Measurements from ENCODE around the gene ZNF225.
A peak's percentile ranks its signal among the peaks of the same experiment; 100 is the strongest.

ZNF225 gene

GRCh38 chr19:44072543-44073401 lies 40.4 kb upstream of the ZNF225 start:
- Histone ChIP-seq H3K27ac (ENCODE audit: low read depth, low read length) (no peak overlapping the region), H3K9ac (ENCODE audit: low read length) (no peak overlapping the region), H2AK5ac (ENCODE audit: low read length) (no peak overlapping the region), H4K91ac (ENCODE audit: low read depth, low read length) (no peak overlapping the region), H3K27me3 (ENCODE audit: insufficient read depth, low read length) (no peaks in the 10 kb centered on the region), H2BK5ac (ENCODE audit: low read depth, low read length, poor library complexity) (no peak overlapping the region), H3K79me2 (ENCODE audit: control insufficient read depth, insufficient read depth, low read length, poor library complexity) (no peaks in the 10 kb centered on the region), H3K9me3 (ENCODE audit: insufficient read depth, low read depth, low read length) (no peaks in the 10 kb centered on the region), H3K23ac (ENCODE audit: low read length) (no peak overlapping the region), H2BK120ac (ENCODE audit: insufficient read depth, low read length, poor library complexity) (no peak overlapping the region), H3K4me1 (ENCODE audit: control insufficient read depth in 1 of 2, insufficient read depth in 2 of 2, low read length in 2 of 2) (peaks cover 4 to 7% of the 10 kb centered on the region in 2 experiments), H3K18ac (ENCODE audit: low read length) (no peak overlapping the region), H4K8ac (ENCODE audit: low read depth, low read length) (peak overlapping the region; percentile 80), H3K36me3 (ENCODE audit: control insufficient read depth in 1 of 2, insufficient read depth in 2 of 2, low read length in 2 of 2) (peaks cover 0 to 2% of the 10 kb centered on the region in 2 experiments), H2AFZ (ENCODE audit: insufficient read depth, low read length, poor library complexity) (peak overlapping the region; percentile 76), H3K4me2 (ENCODE audit: low read length) (peak overlapping the region; percentile 92), H3K14ac (ENCODE audit: low read length) (no peak overlapping the region), H3K79me1 (ENCODE audit: low read length) (peaks cover 3% of the 10 kb centered on the region), H3K4ac (ENCODE audit: low read depth, low read length) (no peak overlapping the region), H2BK12ac (ENCODE audit: low read length) (no peak overlapping the region), H4K12ac (ENCODE audit: low read depth, low read length) (no peak overlapping the region), H3K4me3 (ENCODE audit: low read depth, low read length) (peak overlapping the region; percentile 80)
- no CpG with 5 or more reads among the region's 18 CpGs for WGBS (ENCODE audit: extremely low coverage, insufficient coverage, insufficient read length)
- peak in 1 of 2 donors; percentile 0 for DNase-seq

- DNase-seq = no peak
- H3K18ac ChIP-seq (ENCODE audit: low read length) = no peak overlapping the region
- H2BK120ac ChIP-seq (ENCODE audit: insufficient read depth, low read length, poor library complexity) = no peak overlapping the region
- H4K12ac ChIP-seq (ENCODE audit: low read depth, low read length) = no peak overlapping the region
- no peaks in the 10 kb centered on the region for H3K79me2 ChIP-seq (ENCODE audit: control insufficient read depth, insufficient read depth, low read length, poor library complexity)
- H3K9me3 ChIP-seq (ENCODE audit: insufficient read depth, low read depth, low read length) = no peaks in the 10 kb centered on the region
- no peaks in the 10 kb centered on the region for H3K27me3 ChIP-seq (ENCODE audit: insufficient read depth, low read length)
- no peak overlapping the region for H4K91ac ChIP-seq (ENCODE audit: low read depth, low read length)
- no peak overlapping the region for H2AK5ac ChIP-seq (ENCODE audit: low read length)
- H3K27ac ChIP-seq (ENCODE audit: low read depth, low read length) = no peak overlapping the region
- peaks cover 4 to 7% of the 10 kb centered on the region in 2 experiments for H3K4me1 ChIP-seq (ENCODE audit: control insufficient read depth in 1 of 2, insufficient read depth in 2 of 2, low read length in 2 of 2)
- no peak overlapping the region for H3K4me3 ChIP-seq (ENCODE audit: low read depth, low read length)
- H2BK12ac ChIP-seq (ENCODE audit: low read length) = no peak overlapping the region
- H3K79me1 ChIP-seq (ENCODE audit: low read length) = peaks cover 3% of the 10 kb centered on the region
- H2BK5ac ChIP-seq (ENCODE audit: low read depth, low read length, poor library complexity) = no peak overlapping the region
- no peak overlapping the region for H2AFZ ChIP-seq (ENCODE audit: insufficient read depth, low read length, poor library complexity)
- H3K4me2 ChIP-seq (ENCODE audit: low read length) = no peak overlapping the region
- no peak overlapping the region for H3K14ac ChIP-seq (ENCODE audit: low read length)
- no peak overlapping the region for H3K23ac ChIP-seq (ENCODE audit: low read length)
- no peak overlapping the region for H3K4ac ChIP-seq (ENCODE audit: low read depth, low read length)
- H4K8ac ChIP-seq (ENCODE audit: low read depth, low read length) = no peak overlapping the region
- no CpG with 5 or more reads among the region's 2 CpGs for WGBS (ENCODE audit: extremely low coverage, insufficient coverage, insufficient read length)
- no peak overlapping the region for H3K9ac ChIP-seq (ENCODE audit: low read length)
- peaks cover 4 to 6% of the 10 kb centered on the region in 2 experiments for H3K36me3 ChIP-seq (ENCODE audit: control insufficient read depth in 1 of 2, insufficient read depth in 2 of 2, low read length in 2 of 2)
Observed at GRCh38 chr19:44076325-44076724, 36.9 kb upstream of the ZNF225 start.

GRCh38 chr19:44092108-44092507 lies 21.1 kb upstream of the ZNF225 start:
- H3K9ac ChIP-seq (ENCODE audit: low read length) = no peak overlapping the region

GRCh38 chr19:44093931-44094765 lies 19.1 kb upstream of the ZNF225 start, which contains the start of gene ZNF224:
Gene ZNF224 (plus strand): TSS chr19:44094361. CDS start chr19:44097874, 3,513 bp downstream.
- peak within 1 kb of the TSS; percentile 29 for H4K12ac ChIP-seq (ENCODE audit: low read depth, low read length)
- H4K91ac ChIP-seq (ENCODE audit: low read depth, low read length) = peak within 1 kb of the TSS; percentile 23
- peak within 1 kb of the TSS; percentile 28 for H3K27ac ChIP-seq (ENCODE audit: low read depth, low read length)
- no peak within 1 kb of the TSS for H3K23ac ChIP-seq (ENCODE audit: low read length)
- no CpG with 5 or more reads among the region's 50 CpGs for WGBS (ENCODE audit: extremely low coverage, insufficient coverage, insufficient read length)
- peak within 1 kb of the TSS; percentile 8 for H2BK120ac ChIP-seq (ENCODE audit: insufficient read depth, low read length, poor library complexity)
- no peaks in the 10 kb centered on the region for H3K4me1 ChIP-seq (ENCODE audit: control insufficient read depth in 1 of 2, insufficient read depth in 2 of 2, low read length in 2 of 2)
- peak within 1 kb of the TSS; percentile 48 for H3K18ac ChIP-seq (ENCODE audit: low read length)
- no peak within 1 kb of the TSS for H2BK12ac ChIP-seq (ENCODE audit: low read length)
- peak within 1 kb of the TSS; percentile 62 for H3K14ac ChIP-seq (ENCODE audit: low read length)
- H3K36me3 ChIP-seq (ENCODE audit: control insufficient read depth in 1 of 2, insufficient read depth in 2 of 2, low read length in 2 of 2) = peaks cover 3 to 4% of the 10 kb centered on the region in 2 experiments
- H3K79me1 ChIP-seq (ENCODE audit: low read length) = no peaks in the 10 kb centered on the region
- H3K9ac ChIP-seq (ENCODE audit: low read length) = peak within 1 kb of the TSS; percentile 97
- peak within 1 kb of the TSS; percentile 84 for H2AFZ ChIP-seq (ENCODE audit: insufficient read depth, low read length, poor library complexity)
- peak; percentile 90 to 95 for DNase-seq
- H3K4me2 ChIP-seq (ENCODE audit: low read length) = peak within 1 kb of the TSS; percentile 100
- H4K8ac ChIP-seq (ENCODE audit: low read depth, low read length) = peak within 1 kb of the TSS; percentile 76
- H2BK5ac ChIP-seq (ENCODE audit: low read depth, low read length, poor library complexity) = peak within 1 kb of the TSS; percentile 18
- peak within 1 kb of the TSS; percentile 18 for H3K4ac ChIP-seq (ENCODE audit: low read depth, low read length)
- H3K79me2 ChIP-seq (ENCODE audit: control insufficient read depth, insufficient read depth, low read length, poor library complexity) = peaks cover 5% of the 10 kb centered on the region
- no peaks in the 10 kb centered on the region for H3K27me3 ChIP-seq (ENCODE audit: insufficient read depth, low read length)
- H3K9me3 ChIP-seq (ENCODE audit: insufficient read depth, low read depth, low read length) = no peaks in the 10 kb centered on the region
- H2AK5ac ChIP-seq (ENCODE audit: low read length) = no peak within 1 kb of the TSS
- H3K4me3 ChIP-seq (ENCODE audit: low read depth, low read length) = peak within 1 kb of the TSS; percentile 92

More at GRCh38 chr19:44092108-44092507, 21.1 kb upstream of the ZNF225 start:
- no peak overlapping the region for H2AK5ac ChIP-seq (ENCODE audit: low read length)
- H3K4me2 ChIP-seq (ENCODE audit: low read length) = no peak overlapping the region
- peaks cover 5% of the 10 kb centered on the region for H3K79me2 ChIP-seq (ENCODE audit: control insufficient read depth, insufficient read depth, low read length, poor library complexity)
- no CpG with 5 or more reads among the region's 4 CpGs for WGBS (ENCODE audit: extremely low coverage, insufficient coverage, insufficient read length)
- H3K27ac ChIP-seq (ENCODE audit: low read depth, low read length) = no peak overlapping the region
- H3K18ac ChIP-seq (ENCODE audit: low read length) = no peak overlapping the region
- no peak overlapping the region for H3K4me3 ChIP-seq (ENCODE audit: low read depth, low read length)
- no peaks in the 10 kb centered on the region for H3K27me3 ChIP-seq (ENCODE audit: insufficient read depth, low read length)
- H2BK5ac ChIP-seq (ENCODE audit: low read depth, low read length, poor library complexity) = no peak overlapping the region
- no peak overlapping the region for H3K4ac ChIP-seq (ENCODE audit: low read depth, low read length)
- no peak overlapping the region for H2AFZ ChIP-seq (ENCODE audit: insufficient read depth, low read length, poor library complexity)
- H3K14ac ChIP-seq (ENCODE audit: low read length) = no peak overlapping the region
- peak overlapping the region; percentile 96 for H3K23ac ChIP-seq (ENCODE audit: low read length)
- no peaks in the 10 kb centered on the region for H3K9me3 ChIP-seq (ENCODE audit: insufficient read depth, low read depth, low read length)
- H4K8ac ChIP-seq (ENCODE audit: low read depth, low read length) = no peak overlapping the region
- H3K79me1 ChIP-seq (ENCODE audit: low read length) = no peaks in the 10 kb centered on the region
- DNase-seq = no peak
- H3K36me3 ChIP-seq (ENCODE audit: control insufficient read depth in 1 of 2, insufficient read depth in 2 of 2, low read length in 2 of 2) = no peaks in the 10 kb centered on the region
- H4K12ac ChIP-seq (ENCODE audit: low read depth, low read length) = no peak overlapping the region
- H2BK12ac ChIP-seq (ENCODE audit: low read length) = no peak overlapping the region
- H4K91ac ChIP-seq (ENCODE audit: low read depth, low read length) = no peak overlapping the region
- no peak overlapping the region for H2BK120ac ChIP-seq (ENCODE audit: insufficient read depth, low read length, poor library complexity)
- H3K4me1 ChIP-seq (ENCODE audit: control insufficient read depth in 1 of 2, insufficient read depth in 2 of 2, low read length in 2 of 2) = no peaks in the 10 kb centered on the region

All from trophoblast cell (in vitro differentiated cells and primary cell).